CD4-positive, alpha-beta T cell treated with Interleukin-21 for 1 hour (primary cell): ENCODE data around the gene SMARCD1.
A peak's percentile ranks its signal among the peaks of the same experiment; 100 is the strongest.
"Not testable (repeated sequence)": the region's sequence is repeated elsewhere in the genome, so short reads cannot be mapped to it uniquely, and the experiment has no call there.

Experiments
- DNase-seq: peaks from one replicate; pipeline ENCODE4 v3.0.0-alpha.2; 2020

SMARCD1 gene

DNA sequence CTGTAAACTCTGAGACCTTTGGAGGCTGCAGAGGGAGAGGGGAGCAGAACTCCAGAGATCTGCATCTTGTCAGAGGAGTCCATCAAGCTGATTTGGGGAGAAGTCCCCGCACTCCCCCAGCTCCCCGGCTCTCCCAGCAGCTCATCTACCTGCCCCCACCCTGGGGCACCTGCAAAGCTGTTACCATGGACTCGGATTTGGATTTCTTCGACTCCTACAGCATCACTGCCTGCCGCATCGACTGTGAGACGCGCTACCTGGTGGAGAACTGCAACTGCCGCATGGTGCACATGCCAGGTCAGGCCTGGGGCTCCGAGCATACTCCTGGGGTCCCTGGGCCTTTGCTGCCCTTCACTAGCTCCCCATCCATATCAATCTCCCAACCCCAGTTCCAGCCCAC, 6.9 kb upstream of the SMARCD1 start:
- DNase-seq = no peak

DNA sequence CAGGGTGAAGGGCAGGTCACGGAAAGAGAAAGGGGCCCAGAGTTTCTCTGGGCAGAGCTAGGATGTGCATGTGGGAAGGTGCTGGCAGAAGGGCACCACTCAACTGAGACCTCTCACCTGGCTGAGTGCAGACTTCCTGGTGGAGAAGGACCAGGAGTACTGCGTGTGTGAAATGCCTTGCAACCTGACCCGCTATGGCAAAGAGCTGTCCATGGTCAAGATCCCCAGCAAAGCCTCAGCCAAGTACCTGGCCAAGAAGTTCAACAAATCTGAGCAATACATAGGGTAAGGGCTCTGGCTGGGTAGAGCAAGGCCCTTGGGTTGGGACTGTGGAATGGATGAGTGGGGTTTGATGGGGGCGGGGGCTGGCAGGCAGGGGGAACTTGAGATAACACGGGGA, 5.4 kb upstream of the SMARCD1 start:
- no peak for DNase-seq

DNA sequence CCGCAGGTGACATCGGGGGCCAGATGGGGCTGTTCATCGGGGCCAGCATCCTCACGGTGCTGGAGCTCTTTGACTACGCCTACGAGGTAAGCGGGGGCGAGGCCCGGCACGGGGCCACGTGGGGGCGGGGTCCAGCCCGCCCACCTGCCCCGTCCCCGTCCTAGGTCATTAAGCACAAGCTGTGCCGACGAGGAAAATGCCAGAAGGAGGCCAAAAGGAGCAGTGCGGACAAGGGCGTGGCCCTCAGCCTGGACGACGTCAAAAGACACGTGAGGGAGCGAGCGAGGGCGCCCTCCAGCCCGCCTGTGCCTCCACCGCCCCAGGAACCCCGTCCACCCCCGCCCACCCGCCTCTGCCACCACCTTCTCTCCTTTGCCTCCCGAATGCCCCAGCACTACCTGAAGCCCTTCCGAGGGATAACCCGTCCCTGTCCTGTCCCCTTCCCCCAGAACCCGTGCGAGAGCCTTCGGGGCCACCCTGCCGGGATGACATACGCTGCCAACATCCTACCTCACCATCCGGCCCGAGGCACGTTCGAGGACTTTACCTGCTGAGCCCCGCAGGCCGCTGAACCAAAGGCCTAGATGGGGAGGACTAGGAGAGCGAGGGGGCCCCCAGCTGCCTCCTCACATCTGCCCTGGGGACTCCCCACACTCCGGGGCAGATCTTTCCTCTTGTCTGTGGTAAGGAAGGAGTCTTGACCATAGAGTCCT, 3.9 kb upstream of the SMARCD1 start:
- no peak for DNase-seq

DNA sequence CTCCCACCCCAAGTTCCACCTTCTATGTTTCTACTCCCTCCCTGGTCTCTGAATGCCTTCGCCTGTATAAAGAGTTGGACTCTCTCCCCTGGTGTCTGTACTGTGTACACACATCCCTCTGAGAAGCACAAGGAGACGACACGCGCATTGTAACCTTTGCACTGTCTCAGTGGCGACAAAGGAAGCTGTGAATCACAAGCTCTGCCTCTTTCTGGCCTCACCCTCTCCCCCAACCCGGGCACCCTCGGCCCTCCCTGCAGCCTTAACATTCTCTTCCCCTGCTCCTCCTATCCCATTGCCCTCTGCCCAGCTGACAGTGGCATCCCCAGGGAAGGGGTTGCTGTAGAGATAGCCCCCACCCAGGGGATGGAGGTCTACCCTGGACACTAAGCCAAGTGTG, 2.5 kb upstream of the SMARCD1 start:
- no peak for DNase-seq

DNA sequence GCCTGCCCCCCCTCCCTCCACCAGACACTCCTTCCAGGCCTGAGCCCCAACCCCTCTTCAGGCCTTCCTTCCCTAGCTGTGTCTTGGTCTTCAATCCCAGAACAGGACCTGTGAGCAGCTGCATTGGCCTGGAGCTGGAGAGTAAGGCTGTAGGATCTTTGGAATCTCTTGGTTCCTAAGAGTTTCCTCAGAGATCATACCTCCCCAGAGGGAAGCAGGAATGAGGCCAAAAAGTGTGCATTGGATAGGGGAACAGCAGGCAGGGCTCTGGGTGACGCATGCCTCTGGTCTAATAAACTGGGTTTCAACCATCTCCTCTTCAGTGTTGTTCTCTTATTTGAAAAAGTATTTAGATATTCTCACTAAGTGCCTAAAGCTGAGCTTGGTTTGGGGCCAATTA, 1.8 kb upstream of the SMARCD1 start:
- DNase-seq = no peak

DNA sequence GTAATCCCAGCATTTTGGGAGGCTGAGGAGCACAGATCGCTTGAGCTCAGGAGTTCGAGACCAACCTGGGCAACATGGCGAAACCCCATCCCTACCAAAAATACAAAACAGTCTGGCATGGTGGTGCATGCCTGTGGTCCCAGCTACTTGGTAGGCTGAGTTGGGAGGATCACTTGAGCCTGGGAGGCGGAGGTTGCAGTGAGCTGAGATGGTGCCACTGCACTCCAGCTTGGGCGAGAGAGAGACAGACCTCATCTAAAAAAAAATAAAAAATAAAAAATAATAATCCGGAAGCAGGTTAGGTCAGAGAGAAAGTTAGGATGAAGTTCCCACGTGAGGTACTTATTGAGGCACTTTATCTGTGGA, 750 bp upstream of the SMARCD1 start:
- DNase-seq = not testable (repeated sequence)

DNA sequence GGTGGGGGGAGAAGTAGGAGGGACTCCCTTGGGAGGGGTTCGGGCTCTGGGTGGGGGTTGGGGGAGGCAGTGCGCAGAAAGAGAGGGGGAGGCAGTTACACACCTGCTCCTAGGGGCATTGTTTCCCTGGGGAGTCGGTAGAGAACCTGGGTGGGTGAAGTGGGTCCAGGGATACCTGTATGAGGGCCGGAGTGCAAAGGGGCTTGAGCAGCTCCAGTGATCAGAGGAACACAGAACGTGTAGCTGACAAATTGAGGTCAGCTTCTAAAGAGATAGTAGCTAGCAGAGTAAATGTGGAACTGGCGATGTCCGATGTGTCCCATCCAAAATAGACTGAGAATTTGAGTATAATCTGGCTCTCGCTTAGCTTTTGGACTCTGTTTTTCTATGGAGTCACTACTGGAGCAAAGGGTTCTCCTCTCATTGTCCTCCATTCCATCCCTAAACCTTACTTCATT, 502 bp downstream of the SMARCD1 start:
- no peak for DNase-seq

DNA sequence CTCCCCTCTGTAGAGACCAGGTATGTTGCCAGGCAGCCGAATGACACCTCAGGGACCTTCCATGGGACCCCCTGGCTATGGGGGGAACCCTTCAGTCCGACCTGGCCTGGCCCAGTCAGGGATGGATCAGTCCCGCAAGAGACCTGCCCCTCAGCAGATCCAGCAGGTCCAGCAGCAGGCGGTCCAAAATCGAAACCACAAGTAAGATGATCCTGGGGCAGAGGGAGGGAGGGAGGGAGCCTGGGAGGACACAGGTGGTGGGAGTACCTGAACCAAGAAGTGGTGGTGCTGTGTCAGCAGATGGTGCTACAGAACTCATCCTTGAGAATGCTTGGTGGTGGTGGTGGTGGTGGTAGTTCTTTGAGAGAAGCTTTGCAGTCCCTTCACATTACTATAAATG, 1.0 kb downstream of the SMARCD1 start:
- no peak for DNase-seq

DNA sequence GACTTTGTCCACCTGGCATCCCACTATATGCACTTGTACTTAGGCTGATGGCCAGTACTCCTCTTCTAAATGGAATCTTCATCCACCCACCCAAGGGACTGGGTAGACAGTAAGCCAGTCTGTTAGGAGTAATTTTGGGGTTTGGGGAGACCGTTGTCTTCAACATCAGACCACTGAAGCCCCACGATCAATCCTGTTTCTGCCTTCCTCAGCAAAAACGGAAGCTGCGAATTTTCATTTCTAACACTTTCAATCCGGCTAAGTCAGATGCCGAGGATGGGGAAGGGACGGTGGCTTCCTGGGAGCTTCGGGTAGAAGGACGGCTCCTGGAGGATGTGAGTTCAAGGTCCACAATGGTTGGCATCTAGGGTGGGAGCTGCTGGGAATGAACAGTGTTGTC, 2.0 kb downstream of the SMARCD1 start:
- no peak for DNase-seq

DNA sequence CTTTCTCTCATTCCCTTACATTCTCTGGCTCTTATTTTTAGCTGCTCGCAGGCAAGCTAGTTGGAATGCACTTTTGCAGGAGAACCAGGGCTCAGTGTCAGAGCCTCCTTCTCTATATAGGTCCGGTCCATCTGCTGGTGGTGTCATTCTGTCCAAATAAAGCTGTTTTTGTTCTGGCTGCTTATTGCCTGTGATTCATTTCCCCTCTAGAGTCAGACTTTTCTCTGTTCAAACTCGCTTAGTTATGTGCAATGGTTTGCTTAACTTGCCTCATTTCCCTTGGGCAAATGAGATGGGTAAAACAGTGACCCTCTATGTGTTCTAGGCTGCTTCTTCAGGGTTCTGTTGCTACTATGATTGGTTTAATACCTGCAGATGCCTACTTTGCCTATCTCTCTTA, 2.9 kb downstream of the SMARCD1 start:
- no peak for DNase-seq

DNA sequence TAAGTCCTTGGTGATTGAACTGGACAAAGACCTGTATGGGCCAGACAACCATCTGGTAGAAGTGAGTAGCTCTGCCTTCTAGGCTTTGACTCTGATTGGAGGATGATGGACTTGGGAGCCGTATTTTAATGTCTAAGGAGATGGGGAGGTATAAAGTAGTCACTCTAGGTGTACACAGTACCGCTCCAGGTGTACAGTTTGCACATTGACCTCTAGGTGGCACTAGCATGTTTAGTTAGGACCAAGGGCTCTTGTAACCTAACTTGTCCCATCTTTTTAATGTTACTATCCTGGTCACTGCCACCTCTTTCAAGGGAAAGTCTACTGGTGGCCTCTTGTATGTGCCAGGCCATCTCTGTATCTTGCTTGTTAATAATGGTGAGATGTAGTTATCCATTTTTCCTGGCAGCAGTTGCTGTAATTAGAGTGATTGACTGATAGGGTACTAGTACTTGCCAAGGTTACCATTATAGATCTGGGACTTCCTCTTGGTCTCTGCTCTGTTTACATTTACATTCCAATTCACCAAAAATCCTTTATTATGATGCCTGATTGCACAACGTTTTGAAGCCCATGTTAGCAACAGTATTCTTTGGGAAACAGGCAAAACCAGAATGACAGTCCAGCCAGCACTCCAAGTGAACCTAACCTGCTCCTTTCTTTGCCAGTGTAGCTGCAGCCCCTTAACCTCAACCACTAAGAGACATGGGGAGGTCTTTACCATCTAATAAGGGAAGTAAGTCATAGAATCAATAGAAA, 3.6 kb downstream of the SMARCD1 start:
- peak; percentile 75 for DNase-seq

DNA sequence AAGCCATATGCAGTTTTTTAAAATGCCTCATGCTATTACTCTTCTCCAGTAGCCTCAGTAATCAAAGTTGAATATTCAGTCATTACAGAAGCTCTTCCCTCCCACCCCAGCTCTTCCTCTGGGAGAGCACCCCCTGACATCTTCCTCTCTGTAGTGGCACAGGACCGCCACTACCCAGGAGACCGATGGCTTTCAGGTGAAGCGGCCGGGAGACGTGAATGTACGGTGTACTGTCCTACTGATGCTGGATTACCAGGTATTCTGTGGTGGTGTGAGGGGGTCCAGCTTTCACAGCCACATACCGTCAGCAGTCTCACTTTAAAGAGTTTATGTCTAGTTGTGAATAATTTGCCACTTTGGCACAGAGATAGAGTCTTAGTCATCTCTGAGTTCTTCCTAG, 4.6 kb downstream of the SMARCD1 start:
- no peak for DNase-seq

DNA sequence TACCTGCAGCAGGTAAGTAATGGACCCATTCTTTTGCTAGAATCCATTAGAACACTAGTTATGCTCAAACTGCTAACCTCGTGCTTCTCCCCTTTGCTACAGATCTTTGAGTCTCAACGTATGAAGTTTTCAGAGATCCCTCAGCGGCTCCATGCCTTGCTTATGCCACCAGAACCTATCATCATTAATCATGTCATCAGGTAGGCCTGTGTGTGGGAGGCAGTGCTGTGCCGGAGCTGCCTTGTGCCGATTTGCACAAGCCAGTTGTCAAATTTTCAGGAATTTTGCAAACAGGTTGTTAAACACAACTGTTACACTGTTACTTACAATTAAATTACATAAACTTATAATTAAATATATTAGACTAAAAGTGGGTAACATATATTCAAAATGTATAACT, 5.2 kb downstream of the SMARCD1 start:
- DNase-seq = no peak

DNA sequence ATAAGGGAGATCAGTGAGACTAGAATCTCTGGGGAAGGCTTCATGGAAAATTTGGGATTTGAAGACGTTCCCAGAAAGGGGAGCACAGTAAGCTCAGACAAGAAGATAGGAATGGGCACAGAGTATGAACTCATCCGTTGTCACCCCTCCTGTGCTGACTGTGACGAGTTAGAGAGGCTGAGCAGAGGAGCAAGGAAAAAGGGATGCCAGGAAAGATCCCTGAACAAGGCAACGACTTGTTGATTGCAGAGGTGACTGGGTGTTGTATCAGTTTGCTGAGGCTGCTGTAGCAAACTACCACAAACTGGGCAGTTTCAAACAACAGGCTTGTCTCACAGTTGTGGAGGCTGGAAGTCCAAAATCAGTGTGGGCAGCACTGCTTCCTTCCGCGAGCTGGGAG, 12.8 kb downstream of the SMARCD1 start:
- no peak for DNase-seq

DNA sequence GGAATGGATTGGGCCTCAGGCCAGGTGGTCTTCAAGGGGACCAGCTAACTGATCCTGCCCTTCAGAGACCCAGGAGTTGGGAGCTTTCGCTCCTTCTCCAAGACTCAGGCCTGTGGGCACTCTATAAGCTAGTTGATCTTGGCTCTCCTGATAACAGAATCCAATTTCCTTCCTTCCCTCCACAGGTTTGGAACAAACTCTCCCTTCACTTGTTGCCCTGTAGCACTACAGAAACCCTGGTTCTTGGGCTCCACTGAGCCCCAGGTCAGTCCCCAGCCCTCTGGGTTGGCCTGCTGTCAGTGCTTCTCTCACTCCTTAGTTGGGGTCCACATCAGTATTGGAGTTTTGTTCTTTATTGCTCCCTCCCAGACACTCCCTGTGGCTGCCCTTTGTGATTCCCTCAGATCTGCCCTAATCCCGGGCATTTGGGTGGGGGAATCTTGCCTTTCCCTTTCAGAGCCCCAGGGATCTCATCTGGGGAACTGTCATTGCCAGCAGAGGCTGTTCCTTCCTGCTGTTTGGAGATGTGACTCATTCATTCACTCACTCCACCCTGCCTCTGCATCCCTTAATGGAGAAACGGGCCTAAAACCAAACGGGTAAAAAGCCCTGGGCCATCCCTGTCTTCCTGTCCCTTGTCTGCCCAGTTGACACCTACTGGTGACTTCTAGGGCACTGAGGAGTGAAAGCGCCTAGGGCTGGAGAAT, 14.3 kb downstream of the SMARCD1 start:
- no peak for DNase-seq

DNA sequence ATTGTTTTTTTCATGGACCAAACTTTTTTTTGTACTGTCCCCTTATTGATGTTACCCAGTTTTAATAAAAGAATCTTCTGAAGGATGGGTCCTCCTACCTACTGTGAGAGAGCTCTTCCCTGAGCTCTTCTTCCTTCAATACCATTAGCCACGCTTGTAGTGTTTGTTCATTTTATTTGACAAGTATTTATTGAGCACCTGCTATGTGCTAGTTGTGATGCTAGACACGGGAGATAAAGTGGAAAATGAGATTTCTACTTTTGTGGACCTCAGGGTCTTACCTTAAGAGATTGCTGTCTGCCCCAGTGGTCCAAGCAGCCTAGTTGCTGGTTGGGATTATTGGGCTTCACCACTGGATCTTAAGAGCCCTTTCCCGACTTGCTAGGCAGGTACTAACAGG, 15.4 kb downstream of the SMARCD1 start:
- DNase-seq = no peak

DNA sequence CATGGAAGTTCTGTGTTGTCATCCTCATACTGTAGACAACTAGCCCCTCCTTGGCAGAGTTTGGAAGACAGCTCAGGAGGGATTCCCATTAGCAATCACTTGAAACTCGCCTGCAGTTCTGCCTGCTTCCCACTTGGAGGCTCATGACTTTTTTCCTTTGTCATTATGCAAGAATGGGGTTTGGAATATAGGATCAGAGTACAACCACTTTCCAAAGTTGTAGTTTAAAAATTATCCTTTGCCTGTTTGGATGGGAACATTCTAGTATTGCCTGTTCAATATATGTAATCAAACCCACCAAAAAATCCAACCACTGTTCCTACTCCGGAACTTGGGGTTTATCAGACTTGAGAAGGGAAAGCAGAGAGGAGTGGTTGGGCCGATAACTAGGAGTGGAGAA, 16.5 kb downstream of the SMARCD1 start:
- DNase-seq = no peak

DNA sequence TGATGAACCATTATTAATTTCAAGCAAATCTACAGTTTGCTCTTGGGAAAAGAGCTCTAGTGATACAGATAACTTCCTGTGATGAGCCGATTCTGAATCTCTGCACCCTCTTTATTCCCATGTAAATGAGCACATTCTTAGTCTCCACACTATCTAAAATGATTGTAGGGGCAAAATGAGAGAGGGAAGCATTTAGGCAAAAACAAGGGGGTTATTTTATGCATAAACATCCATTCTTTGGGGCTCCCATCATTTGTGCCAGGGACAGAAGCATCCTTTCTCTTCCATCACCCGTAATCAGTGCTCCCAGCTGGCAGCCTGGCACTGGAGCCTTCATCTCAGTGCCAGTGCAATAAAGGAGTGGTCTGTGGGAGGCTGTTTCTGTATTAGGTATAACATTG, 17.0 kb downstream of the SMARCD1 start:
- DNase-seq = no peak

DNA sequence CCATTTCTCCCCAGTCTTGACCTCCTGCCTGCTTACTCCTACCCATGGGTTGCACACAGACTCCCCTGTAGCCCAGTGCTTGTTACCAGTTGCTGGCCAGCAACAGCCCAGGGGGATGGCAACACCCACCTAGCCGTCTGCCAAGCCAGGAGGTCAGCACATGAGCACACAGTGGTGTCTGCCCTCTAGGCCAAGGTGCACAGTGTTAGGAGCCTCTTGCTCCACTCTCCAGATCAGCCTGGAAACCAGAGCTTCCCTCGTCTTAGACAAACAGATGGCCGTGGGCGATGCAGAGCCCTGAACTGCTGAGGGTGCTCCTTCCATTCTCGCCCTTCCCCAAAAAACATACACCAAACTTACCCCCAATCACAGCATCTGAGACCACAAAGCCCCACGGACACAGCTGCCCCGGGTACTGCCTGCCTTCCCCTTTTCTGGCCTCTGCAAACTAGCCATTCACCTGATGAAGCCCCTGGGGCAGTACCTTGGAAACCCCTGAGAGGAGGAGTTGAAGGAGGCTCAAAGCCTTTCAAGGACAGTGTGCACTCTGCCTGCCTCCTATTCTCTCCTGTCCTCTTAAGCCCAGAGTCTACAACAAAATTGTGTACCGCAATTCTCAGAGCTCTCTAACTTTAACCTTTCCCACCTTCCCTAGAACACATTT, 17.6 kb downstream of the SMARCD1 start:
- no peak for DNase-seq

DNA sequence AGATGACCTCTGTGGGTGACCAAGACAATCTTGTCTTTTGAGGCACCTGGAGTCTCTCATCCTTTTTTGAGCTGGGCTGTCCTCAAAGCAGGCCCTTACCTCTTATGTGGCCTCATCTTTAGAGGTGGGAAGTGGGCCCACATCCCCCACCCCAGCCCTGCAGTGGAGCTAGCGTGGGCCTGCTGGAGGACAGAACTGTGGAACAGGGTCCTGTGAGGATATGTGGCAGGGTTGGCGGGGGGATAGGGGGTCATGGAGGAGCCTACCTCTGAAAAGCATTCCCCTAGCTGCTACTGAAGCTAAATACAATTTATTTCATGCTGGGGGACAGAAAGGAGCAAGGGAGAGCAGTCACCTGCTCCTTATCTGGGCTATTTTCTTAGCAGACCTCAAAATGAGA, 18.2 kb downstream of the SMARCD1 start:
- no peak for DNase-seq

DNA sequence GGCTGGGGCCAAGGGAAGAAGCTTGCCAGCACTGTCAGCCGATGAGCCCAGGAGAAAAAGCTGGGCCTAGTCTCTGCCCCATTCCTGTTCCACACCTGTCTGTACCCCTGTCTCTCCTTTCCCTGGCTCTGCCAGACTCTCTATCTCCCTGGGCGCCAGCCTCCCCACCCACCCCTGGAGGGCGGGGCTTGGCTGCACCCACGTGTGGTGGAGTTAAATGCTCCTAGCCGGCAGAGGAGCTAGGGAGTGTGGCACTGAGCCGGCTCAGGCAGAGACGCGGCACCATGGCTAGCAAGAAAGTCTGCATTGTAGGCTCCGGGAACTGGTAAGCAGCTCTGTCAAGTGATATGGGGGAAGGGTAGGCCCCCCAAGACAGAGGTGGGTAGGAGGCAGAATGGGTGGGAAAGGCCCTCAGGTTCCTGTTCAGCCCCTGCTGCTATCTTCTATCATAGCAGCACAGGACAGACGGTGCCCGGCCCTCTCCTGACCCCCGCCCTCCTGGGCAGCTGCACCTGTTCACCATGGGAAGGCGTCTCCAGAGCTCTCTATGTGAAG, 18.7 kb downstream of the SMARCD1 start, which contains the start of gene GPD1:
Gene GPD1 (plus strand): TSS at position 242 of the 555 bp plus-strand sequence. CDS start 43 bp downstream, at position 285.
- no peak for DNase-seq

DNA sequence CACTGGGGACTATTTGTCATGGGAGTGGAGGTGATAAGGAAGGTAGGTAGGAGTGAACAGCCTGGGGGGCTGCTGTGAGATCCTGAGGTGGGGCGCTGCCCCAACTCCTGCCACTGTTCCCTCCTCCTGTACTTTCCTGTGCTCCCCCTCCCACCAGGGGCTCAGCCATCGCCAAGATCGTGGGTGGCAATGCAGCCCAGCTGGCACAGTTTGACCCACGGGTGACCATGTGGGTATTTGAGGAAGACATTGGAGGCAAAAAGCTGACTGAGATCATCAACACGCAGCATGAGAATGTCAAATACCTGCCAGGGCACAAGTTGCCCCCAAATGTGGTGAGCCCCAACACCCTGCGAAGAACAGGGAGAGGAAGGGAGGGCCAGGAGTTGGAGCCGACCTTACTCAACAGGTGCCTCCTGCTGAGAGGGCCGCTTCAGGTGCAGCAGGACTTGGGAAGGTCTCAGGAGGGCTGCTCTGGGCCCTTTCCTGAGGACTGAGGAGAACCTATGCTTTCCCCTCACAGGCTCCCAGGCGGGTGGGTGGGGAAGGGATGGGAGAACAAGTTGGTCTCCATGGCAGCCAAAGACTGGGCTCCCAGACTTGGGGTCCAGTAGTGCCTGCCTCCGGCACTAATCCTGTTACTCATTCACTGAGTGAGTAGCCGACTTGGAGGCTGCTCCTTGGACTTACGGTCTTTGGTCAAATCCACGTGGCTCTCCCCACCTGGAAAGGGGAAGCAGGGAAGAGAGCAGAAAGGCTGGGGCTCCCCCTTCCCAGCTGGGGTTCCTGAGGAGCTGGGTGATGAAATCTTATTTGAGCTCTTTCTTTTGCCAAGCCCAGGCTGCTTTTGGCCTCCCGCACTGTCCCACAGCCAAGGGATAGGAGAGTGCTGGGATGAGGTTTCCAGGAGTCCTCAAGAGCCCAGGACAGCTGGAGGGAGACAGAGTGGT, 19.6 kb downstream of the SMARCD1 start:
- no peak for DNase-seq
